ENCODE measurements around the gene SIX6.
A peak's percentile ranks its signal among the peaks of the same experiment; 100 is the strongest.

SIX6 gene

GRCh38 chr14:60514378-60514740 is 5.4 kb downstream of the SIX6 start:
- DNase-seq (ENCODE audit: low read depth), result no peak

- DNase-seq (ENCODE audit: low read depth), result no peak
Observed at GRCh38 chr14:60514741-60515491, 6.0 kb downstream of the SIX6 start.

- DNase-seq (ENCODE audit: low read depth), result no peak
Observed at GRCh38 chr14:60515511-60516289, 6.8 kb downstream of the SIX6 start.

GRCh38 chr14:60532442-60532841 is 23.5 kb downstream of the SIX6 start:
- no peak for DNase-seq (ENCODE audit: low read depth)

GRCh38 chr14:60537663-60538062 is 28.7 kb downstream of the SIX6 start:
- no peak for DNase-seq (ENCODE audit: low read depth)

GRCh38 chr14:60544659-60545058 is 35.7 kb downstream of the SIX6 start:
- DNase-seq (ENCODE audit: low read depth), result no peak

- DNase-seq (ENCODE audit: low read depth), result peak; percentile 55
Observed at GRCh38 chr14:60553808-60554207, 44.9 kb downstream of the SIX6 start.

GRCh38 chr14:60561845-60562746 is 53.1 kb downstream of the SIX6 start:
- DNase-seq (ENCODE audit: low read depth), result peak; percentile 81
